Caco-2 (cell line): Measurements from ENCODE around the gene KPNA4. TPM values are rescaled to one million over a fixed set of nuclear protein-coding genes. Genes with fewer than 3 reads are reported as not detected.

Experiments
- BruUV-seq: library from RNA; stranded (reverse); fragments of 400-500 nt; replicated peaks from 2 replicates; lab custom pipeline; 2021; lab: Mats Ljungman, UMichigan
- CTCF ChIA-PET: fragments of 300-600 bp; sonication (Branson Sonifier 250); formaldehyde crosslinking; loops from one replicate; lab custom pipeline; 2022; ENCODE audit warnings: antibody characterized with exemption; lab: Charles Lee
- POLR2A ChIA-PET: fragments of 300-600 bp; sonication (Branson Sonifier 250); formaldehyde crosslinking; loops from one replicate; lab custom pipeline; 2022; ENCODE audit warnings: antibody characterized with exemption; lab: Charles Lee
- DNase-seq, 2 experiments: peaks; one replicate each; pipeline versions ENCODE4 v3.0.0 to v3.0.0-alpha.2; 2020 to 2022
- H3K27me3 ChIP-seq: replicated peaks from 2 replicates; pipeline ENCODE4 v1.6.0; 2011; ENCODE audit warnings: low read length; ENCODE audit not compliant: control insufficient read depth, insufficient read depth
- H3K36me3 ChIP-seq: 2 replicates; pipeline ENCODE4 v1.5.1; 2011; ENCODE audit warnings: low read length; ENCODE audit not compliant: control insufficient read depth, insufficient read depth
- H3K4me1 ChIP-seq: fragments of 250-450 bp; sonication (Bioruptor Pico); 2 replicates; pipeline ENCODE4 v1.5.1; 2020; ENCODE audit warnings: mild to moderate bottlenecking
- H3K4me3 ChIP-seq: 2 replicates; pipeline ENCODE4 v1.5.1; 2011; ENCODE audit warnings: low read depth, mild to moderate bottlenecking, control low read depth, low read length
- H3K9me3 ChIP-seq: fragments of 250-450 bp; sonication (Bioruptor Pico); 2 replicates; pipeline ENCODE4 v1.5.1; 2020; ENCODE audit warnings: mild to moderate bottlenecking, moderate library complexity
- H3K27ac Mint-ChIP-seq: one replicate; pipeline ENCODE4 v1.8.0; 2022; ENCODE audit warnings: mixed read lengths; ENCODE audit not compliant: unreplicated experiment
- H3K27me3 Mint-ChIP-seq: one replicate; pipeline ENCODE4 v1.8.0; 2022; ENCODE audit warnings: mixed read lengths; ENCODE audit not compliant: insufficient read depth, unreplicated experiment
- H3K36me3 Mint-ChIP-seq: one replicate; pipeline ENCODE4 v1.8.0; 2022; ENCODE audit warnings: mild to moderate bottlenecking, mixed read lengths; ENCODE audit not compliant: insufficient read depth, unreplicated experiment
- H3K4me1 Mint-ChIP-seq: one replicate; pipeline ENCODE4 v1.8.0; 2022; ENCODE audit warnings: low read depth, mixed read lengths; ENCODE audit not compliant: unreplicated experiment
- H3K4me3 Mint-ChIP-seq: one replicate; pipeline ENCODE4 v1.8.0; 2022; ENCODE audit warnings: mild to moderate bottlenecking, moderate library complexity, mixed read lengths; ENCODE audit not compliant: unreplicated experiment
- H3K9me3 Mint-ChIP-seq: one replicate; pipeline ENCODE4 v1.8.0; 2022; ENCODE audit warnings: mixed read lengths; ENCODE audit not compliant: unreplicated experiment
- CTCF ChIP-seq, 2 experiments: fragments of 200-600 bp in 1 of 2; IDR thresholded peaks; 1 replicate in 1 of 2; 2 replicates in 1 of 2; pipeline versions ENCODE4 v1.5.1 to v1.8.0; 2011 to 2022; ENCODE audit warnings: antibody characterized with exemption in 1 of 2, control low read depth in 1 of 2, inconsistent platforms in 1 of 2, low read depth in 1 of 2, low read length in 1 of 2, mild to moderate bottlenecking in 1 of 2, moderate library complexity in 1 of 2; ENCODE audit not compliant: insufficient read depth in 1 of 2, severe bottlenecking in 1 of 2, unreplicated experiment in 1 of 2
- intact Hi-C: fragments of 100-400 bp; cut with micrococcal nuclease; formaldehyde crosslinking; loops from one replicate; pipeline ENCODE4 v1.10.0; 2022; ENCODE audit not compliant: unreplicated experiment
- total RNA-seq: library from RNA; stranded (reverse); gene quantifications from 2 replicates; pipeline ENCODE4 v1.2.3, GENCODE V29; 2022

KPNA4 gene
- total RNA-seq, 1 experiment from 2014 or later: 60.5 TPM

GRCh38 chr3:160470181-160470580 lies 95.2 kb downstream of the KPNA4 start:
- peaks cover 3% of the 10 kb centered on the region for H3K27me3 Mint-ChIP-seq
- no TSS peak for BruUV-seq

DNA sequence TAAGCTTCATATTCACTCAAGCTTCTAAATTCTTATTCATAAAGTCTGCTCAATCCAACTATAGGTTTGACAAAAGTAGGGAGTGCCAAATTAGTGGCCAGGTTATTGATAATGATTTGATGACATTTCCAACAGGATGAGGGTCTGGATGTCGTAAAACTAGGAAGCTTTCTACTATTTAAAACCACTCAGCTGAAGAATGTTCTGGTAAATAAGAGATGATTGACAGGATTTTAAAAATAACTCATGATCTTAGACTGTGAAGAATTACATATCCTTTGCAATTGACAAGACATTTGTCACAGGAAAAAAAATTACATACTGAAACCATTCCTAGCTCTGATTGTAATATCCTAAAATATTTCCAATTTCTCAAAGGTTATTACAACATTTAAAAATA lies 100.4 kb downstream of the KPNA4 start:
- peaks cover 1% of the 10 kb centered on the region for H3K9me3 ChIP-seq
- Mint-ChIP-seq H3K27ac (no peak overlapping the region), H3K4me1 (no peaks in the 10 kb centered on the region), H3K9me3 (peaks cover 13% of the 10 kb centered on the region), H3K36me3 (no peaks in the 10 kb centered on the region), H3K4me3 (no peak overlapping the region), H3K27me3 (no peaks in the 10 kb centered on the region)
- H3K4me3 ChIP-seq: no peak overlapping the region
- H3K4me1 ChIP-seq: no peaks in the 10 kb centered on the region
- intact Hi-C loops: no loop called here
- ChIA-PET CTCF (no interaction called here), POLR2A (no interaction called here)
- DNase-seq: no peak
- no peaks in the 10 kb centered on the region for H3K27me3 ChIP-seq
- H3K36me3 ChIP-seq: no peaks in the 10 kb centered on the region
- no peak for TF ChIP-seq CTCF (IDR thresholded peaks at IDR 0.05; ENCODE audit: insufficient read depth in 1 of 2, low read depth in 1 of 2, low read length in 1 of 2, severe bottlenecking in 1 of 2, unreplicated experiment in 1 of 2)
- BruUV-seq: no TSS peak

More at GRCh38 chr3:160470181-160470580, 95.2 kb downstream of the KPNA4 start:
- no peak overlapping the region for H3K4me3 Mint-ChIP-seq
- TF ChIP-seq CTCF (IDR thresholded peaks at IDR 0.05; ENCODE audit: insufficient read depth in 1 of 2, low read depth in 1 of 2, low read length in 1 of 2, severe bottlenecking in 1 of 2, unreplicated experiment in 1 of 2): no peak
- CTCF ChIA-PET: no interaction called here
- no peak for DNase-seq
- H3K9me3 Mint-ChIP-seq: peaks cover 16% of the 10 kb centered on the region
- Histone ChIP-seq H3K9me3 (peaks cover 13% of the 10 kb centered on the region), H3K27me3 (no peaks in the 10 kb centered on the region), H3K36me3 (no peaks in the 10 kb centered on the region), H3K4me3 (no peak overlapping the region), H3K4me1 (no peaks in the 10 kb centered on the region)
- H3K36me3 Mint-ChIP-seq: no peaks in the 10 kb centered on the region
- H3K4me1 Mint-ChIP-seq: no peaks in the 10 kb centered on the region
- POLR2A ChIA-PET: no interaction called here
- intact Hi-C loops: no loop called here
- H3K27ac Mint-ChIP-seq: no peak overlapping the region

DNA sequence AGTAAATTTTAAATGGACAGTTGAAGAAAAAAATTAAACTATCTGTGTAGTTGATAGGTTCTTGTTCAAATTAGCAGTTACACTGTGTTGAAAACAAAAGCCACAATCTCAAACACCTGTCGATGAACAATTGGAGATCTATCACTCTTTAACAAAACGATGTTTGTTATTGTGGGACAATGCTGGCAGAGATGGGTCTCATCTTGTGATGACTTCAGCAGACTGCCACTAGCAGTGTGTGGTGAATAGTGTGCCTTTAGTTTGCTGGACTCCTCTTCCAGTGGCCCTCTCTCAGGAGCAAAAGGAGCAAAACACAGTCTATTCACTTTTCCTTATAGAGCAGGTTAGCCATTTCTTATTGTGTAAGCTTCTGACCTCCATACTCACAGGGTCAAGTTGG lies 101.0 kb downstream of the KPNA4 start:
- Histone ChIP-seq H3K4me1 (no peaks in the 10 kb centered on the region), H3K4me3 (no peak overlapping the region), H3K36me3 (no peaks in the 10 kb centered on the region), H3K27me3 (no peaks in the 10 kb centered on the region), H3K9me3 (no peaks in the 10 kb centered on the region)
- Mint-ChIP-seq H3K27ac (no peak overlapping the region), H3K27me3 (no peaks in the 10 kb centered on the region), H3K4me3 (no peak overlapping the region), H3K36me3 (no peaks in the 10 kb centered on the region), H3K9me3 (peaks cover 7% of the 10 kb centered on the region), H3K4me1 (no peaks in the 10 kb centered on the region)
- TF ChIP-seq CTCF (IDR thresholded peaks at IDR 0.05; ENCODE audit: insufficient read depth in 1 of 2, low read depth in 1 of 2, low read length in 1 of 2, severe bottlenecking in 1 of 2, unreplicated experiment in 1 of 2): no peak
- no TSS peak for BruUV-seq
- ChIA-PET CTCF (no interaction called here), POLR2A (no interaction called here)
- DNase-seq: no peak
- intact Hi-C loops: no loop called here
